Epithelial cell of esophagus (primary cell): ENCODE measurements around the gene ATXN10.

Source experiments
- DNase-seq: peaks from one replicate; pipeline ENCODE4 v3.0.0; 2010; ENCODE audit warnings: low read depth
- H3K4me3 ChIP-seq: 2 replicates; pipeline ENCODE4 v1.5.1; 2011; ENCODE audit warnings: mild to moderate bottlenecking, low read length, control low read depth
- CTCF ChIP-seq: IDR thresholded peaks from 2 replicates; pipeline ENCODE4 v1.5.1; 2011; ENCODE audit warnings: low read depth, mild to moderate bottlenecking, low read length, control low read depth, inconsistent platforms; ENCODE audit not compliant: insufficient read depth; ENCODE audit errors: missing control alignments

Gene ATXN10

GRCh38 chr22:45743687-45744086, 72.1 kb downstream of the ATXN10 start:
- no peak for TF ChIP-seq CTCF
- H3K4me3 ChIP-seq, result no peak overlapping the region
- peak; percentile 35 for DNase-seq

- no peak for DNase-seq
- H3K4me3 ChIP-seq, result no peak overlapping the region
- no peak for TF ChIP-seq CTCF
Measured at GRCh38 chr22:45744442-45744841, 72.8 kb downstream of the ATXN10 start.

- H3K4me3 ChIP-seq, result no peak overlapping the region
- DNase-seq, result no peak
- no peak for TF ChIP-seq CTCF
Measured at GRCh38 chr22:45750626-45751025, 79.0 kb downstream of the ATXN10 start.

GRCh38 chr22:45752036-45752435, 80.4 kb downstream of the ATXN10 start:
- TF ChIP-seq CTCF, result no peak
- no peak for DNase-seq
- no peak overlapping the region for H3K4me3 ChIP-seq

GRCh38 chr22:45754822-45755221, 83.2 kb downstream of the ATXN10 start:
- no peak overlapping the region for H3K4me3 ChIP-seq
- TF ChIP-seq CTCF, result no peak
- no peak for DNase-seq

- no peak for DNase-seq
- no peak for TF ChIP-seq CTCF
- no peak overlapping the region for H3K4me3 ChIP-seq
Measured at GRCh38 chr22:45756558-45756957, 84.9 kb downstream of the ATXN10 start.

GRCh38 chr22:45757068-45757467, 85.4 kb downstream of the ATXN10 start:
- TF ChIP-seq CTCF, result no peak
- H3K4me3 ChIP-seq, result no peak overlapping the region
- no peak for DNase-seq
